ENCODE data around the gene NAV2. TPM values are rescaled to one million over a fixed set of nuclear protein-coding genes. Genes with fewer than 3 reads are reported as not detected.

NAV2 gene
- total RNA-seq, 1 experiment from 2014 or later: 2.1 TPM

- no peak for ATAC-seq
- POLR2A ChIA-PET: no interaction called here
- no TSS peak for BruUV-seq (replicated peaks)
These were observed 17.8 kb upstream of the NAV2 start for GRCh38 chr11:19694796-19695345.

DNA sequence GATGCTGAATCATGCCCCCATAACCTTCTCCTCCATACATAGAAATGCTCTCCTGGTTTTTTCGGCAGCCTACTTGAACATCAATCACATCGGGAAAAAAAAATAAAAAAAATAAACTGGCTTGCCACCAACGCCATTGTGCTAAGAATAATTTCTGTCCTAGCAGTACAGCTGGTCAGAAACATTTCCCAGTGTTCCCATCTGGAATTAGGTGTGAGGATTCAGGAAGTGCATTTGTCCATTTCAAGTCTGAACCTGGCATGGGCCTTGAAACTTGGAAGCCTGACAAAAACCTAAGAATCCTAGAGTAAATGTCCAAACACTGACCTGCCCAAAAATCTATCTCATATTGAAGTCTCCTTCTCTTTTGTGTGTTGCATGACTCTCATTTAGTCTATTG is 16.6 kb upstream of the NAV2 start:
- ChIA-PET POLR2A (no interaction called here), RAD21 (ENCODE audit: low non-redundant PET in 1 of 2, low total read pairs in 2 of 2, uncharacterized antibody in 2 of 2, unreplicated experiment in 2 of 2) (no interaction called here), CTCF (no interaction called here)
- Histone ChIP-seq H3K27ac (ENCODE audit: low read depth, low read length) (no peak overlapping the region), H4K20me1 (ENCODE audit: insufficient read depth) (no peaks in the 10 kb centered on the region), H3K4me1 (ENCODE audit: control insufficient read depth in 1 of 2, insufficient read depth in 2 of 2, low read length in 2 of 2) (peaks cover 0 to 7% of the 10 kb centered on the region in 2 experiments; a peak in 1 of 4 replicates), H3K4me2 (ENCODE audit: low read length) (no peak overlapping the region), H3K9ac (ENCODE audit: low read length) (no peak overlapping the region), H2AFZ (ENCODE audit: low read depth, low read length, poor library complexity, severe bottlenecking) (no peak overlapping the region), H3K9me3 (ENCODE audit: control insufficient read depth in 1 of 2, insufficient read depth in 1 of 2, low read depth in 1 of 2, low read length in 2 of 2) (no peaks in the 10 kb centered on the region), H3K9me2 (ENCODE audit: insufficient read depth) (no peaks in the 10 kb centered on the region), H3K36me3 (ENCODE audit: control insufficient read depth in 1 of 2, insufficient read depth in 2 of 2, low read length in 2 of 2) (no peaks in the 10 kb centered on the region), H3K27me3 (ENCODE audit: insufficient read depth, low read length) (no peaks in the 10 kb centered on the region), H3K4me3 (replicated peaks in 1 of 2; ENCODE audit: low read depth in 1 of 2, low read length in 2 of 2) (no peak overlapping the region), H3K79me2 (ENCODE audit: insufficient read depth, low read length) (no peaks in the 10 kb centered on the region)
- BruUV-seq (replicated peaks): no TSS peak
- ATAC-seq (no peak), DNase-seq (ENCODE audit: low read depth, low spot score) (no peak)
- no peak for TF ChIP-seq SIN3A (IDR thresholded peaks at IDR 0.05; ENCODE audit: low read depth)
- no peak for TF ChIP-seq YY1 (IDR thresholded peaks at IDR 0.05; ENCODE audit: extremely low read depth, insufficient replicate concordance, low read depth, low read length)
- no peak for TF ChIP-seq SRF (IDR thresholded peaks at IDR 0.05; ENCODE audit: low read depth)
- no peak for TF ChIP-seq ATF3 (IDR thresholded peaks at IDR 0.05)
- no peak for TF ChIP-seq POLR2AphosphoS5 (IDR thresholded peaks at IDR 0.05; ENCODE audit: low read depth, low read length)
- no peak for TF ChIP-seq EGR1 (IDR thresholded peaks at IDR 0.05; ENCODE audit: low read depth)
- no peak for TF ChIP-seq MAX (IDR thresholded peaks at IDR 0.05)
- intact Hi-C loops (cut with micrococcal nuclease): no loop called here

More at GRCh38 chr11:19694796-19695345, 17.8 kb upstream of the NAV2 start:
- H3K27ac ChIP-seq (ENCODE audit: low read depth, low read length): no peak overlapping the region
- H3K9ac ChIP-seq (ENCODE audit: low read length): no peak overlapping the region
- DNase-seq (ENCODE audit: low read depth, low spot score): no peak
- no peak overlapping the region for H2AFZ ChIP-seq (ENCODE audit: low read depth, low read length, poor library complexity, severe bottlenecking)
- H3K4me1 ChIP-seq (ENCODE audit: control insufficient read depth in 1 of 2, insufficient read depth in 2 of 2, low read length in 2 of 2): peaks cover 0 to 7% of the 10 kb centered on the region in 2 experiments; a peak in 1 of 4 replicates
- no peaks in the 10 kb centered on the region for H4K20me1 ChIP-seq (ENCODE audit: insufficient read depth)
- H3K79me2 ChIP-seq (ENCODE audit: insufficient read depth, low read length): no peaks in the 10 kb centered on the region
- no peak overlapping the region for H3K4me3 ChIP-seq (replicated peaks in 1 of 2; ENCODE audit: low read depth in 1 of 2, low read length in 2 of 2)
- no peak overlapping the region for H3K4me2 ChIP-seq (ENCODE audit: low read length)
- H3K9me2 ChIP-seq (ENCODE audit: insufficient read depth): no peaks in the 10 kb centered on the region
- no peaks in the 10 kb centered on the region for H3K27me3 ChIP-seq (ENCODE audit: insufficient read depth, low read length)
- no peaks in the 10 kb centered on the region for H3K36me3 ChIP-seq (ENCODE audit: control insufficient read depth in 1 of 2, insufficient read depth in 2 of 2, low read length in 2 of 2)
- RAD21 ChIA-PET (ENCODE audit: low non-redundant PET in 1 of 2, low total read pairs in 2 of 2, uncharacterized antibody in 2 of 2, unreplicated experiment in 2 of 2): no interaction called here
- TF ChIP-seq EGR1 (IDR thresholded peaks at IDR 0.05; ENCODE audit: low read depth): no peak
- H3K9me3 ChIP-seq (ENCODE audit: control insufficient read depth in 1 of 2, insufficient read depth in 1 of 2, low read depth in 1 of 2, low read length in 2 of 2): no peaks in the 10 kb centered on the region
- intact Hi-C loops (cut with micrococcal nuclease): no loop called here
- CTCF ChIA-PET: no interaction called here

Data from HCT116 (cell line).